Measurements from ENCODE around the gene TBC1D22A. TPM values are rescaled to one million over a fixed set of nuclear protein-coding genes. Genes with fewer than 3 reads are reported as not detected.

The TBC1D22A gene
- total RNA-seq, 1 donor from 2014 or later: 14.3 TPM

- TF ChIP-seq CTCF (conservative IDR thresholded peaks at IDR 0.05): no peak
- Mint-ChIP-seq H3K9me3 (no peaks in the 10 kb centered on the region), H3K36me3 (ENCODE audit: low read depth) (no peaks in the 10 kb centered on the region), H3K4me1 (peaks cover 15% of the 10 kb centered on the region), H3K27me3 (ENCODE audit: low read depth) (no peaks in the 10 kb centered on the region), H3K27ac (ENCODE audit: unreplicated experiment) (no peak overlapping the region), H3K4me3 (no peak overlapping the region)
- no peak for DNase-seq (ENCODE audit: low read depth, low spot score)
Observed at GRCh38 chr22:46913351-46913750, 150.9 kb downstream of the TBC1D22A start.

DNA sequence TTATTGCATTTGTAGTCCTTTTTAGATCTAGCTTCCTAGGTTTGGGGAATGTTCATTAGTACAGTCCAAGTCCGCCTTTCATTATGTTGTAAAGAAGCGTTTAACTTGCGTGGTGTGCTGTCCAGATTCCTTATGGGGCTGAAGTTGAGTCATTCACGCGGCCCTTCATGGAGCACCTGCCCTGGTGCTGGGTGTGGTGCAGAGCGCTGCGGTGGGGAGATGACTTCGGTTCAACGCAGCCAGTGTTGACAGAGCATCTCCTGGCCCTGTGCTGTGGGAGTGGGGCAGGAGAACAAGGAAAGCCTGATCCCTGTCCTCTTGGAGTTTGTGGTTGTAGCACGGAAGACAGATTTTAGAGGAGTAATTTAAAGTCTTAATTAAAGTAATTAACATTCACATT, 152.0 kb downstream of the TBC1D22A start:
- H3K9me3 Mint-ChIP-seq: no peaks in the 10 kb centered on the region
- no peak for TF ChIP-seq CTCF (conservative IDR thresholded peaks at IDR 0.05)
- H3K27ac Mint-ChIP-seq (ENCODE audit: unreplicated experiment): no peak overlapping the region
- H3K36me3 Mint-ChIP-seq (ENCODE audit: low read depth): peaks cover 4% of the 10 kb centered on the region
- DNase-seq (ENCODE audit: low read depth, low spot score): no peak
- H3K4me1 Mint-ChIP-seq: peaks cover 5% of the 10 kb centered on the region
- H3K4me3 Mint-ChIP-seq: no peak overlapping the region
- H3K27me3 Mint-ChIP-seq (ENCODE audit: low read depth): no peaks in the 10 kb centered on the region

DNA sequence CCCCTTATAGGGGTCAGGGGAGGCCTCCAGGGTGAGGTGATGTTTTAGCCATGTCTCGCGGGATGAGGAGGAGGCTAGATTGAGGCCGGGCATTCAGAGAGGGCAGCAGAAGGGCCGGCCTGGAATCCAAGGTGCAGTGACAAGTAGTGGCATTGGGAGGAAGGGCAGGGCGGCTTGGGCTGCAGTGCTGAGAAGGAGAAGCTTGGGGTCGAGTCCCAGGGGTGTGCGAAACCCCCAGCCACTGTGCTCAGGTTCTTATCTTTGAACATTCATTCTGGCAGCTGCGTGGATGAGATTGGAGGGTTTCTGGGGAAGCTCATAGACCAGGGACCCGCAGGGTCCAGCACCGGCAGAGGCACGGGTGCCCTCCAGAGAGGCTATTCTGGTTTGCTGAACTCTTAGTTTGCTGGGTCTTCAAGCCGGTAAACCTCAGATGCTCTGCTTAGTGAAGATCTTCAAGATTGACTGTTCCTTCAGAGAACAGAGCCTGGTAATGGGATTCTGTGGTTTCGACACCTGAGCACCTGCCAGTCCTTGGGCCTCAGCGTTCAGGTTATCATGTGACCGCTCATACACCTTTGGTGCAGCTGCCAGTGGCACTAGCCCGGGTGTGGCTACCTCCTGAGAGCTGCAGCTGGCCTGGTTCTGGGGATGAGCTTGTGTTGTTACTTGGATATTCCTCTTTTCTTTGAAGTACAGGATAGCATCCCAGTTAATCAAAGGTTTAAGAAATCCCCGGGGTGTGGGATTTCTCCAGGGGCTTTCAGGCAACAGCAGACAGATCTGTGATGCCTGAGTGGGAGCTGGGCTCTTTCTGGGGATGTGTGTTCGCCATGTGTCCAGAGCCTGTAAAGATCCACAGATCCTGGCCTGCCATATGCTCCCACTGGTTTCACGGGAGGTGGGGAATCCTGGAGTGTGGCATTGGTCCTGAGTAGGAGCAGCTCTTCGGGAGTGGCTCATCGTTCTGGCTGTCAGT, 152.8 kb downstream of the TBC1D22A start:
- Mint-ChIP-seq H3K4me1 (no peaks in the 10 kb centered on the region), H3K36me3 (ENCODE audit: low read depth) (peaks cover 4% of the 10 kb centered on the region), H3K9me3 (no peaks in the 10 kb centered on the region), H3K4me3 (no peak overlapping the region), H3K27ac (ENCODE audit: unreplicated experiment) (peak overlapping the region; percentile 45), H3K27me3 (ENCODE audit: low read depth) (no peaks in the 10 kb centered on the region)
- no peak for TF ChIP-seq CTCF (conservative IDR thresholded peaks at IDR 0.05)
- no peak for DNase-seq (ENCODE audit: low read depth, low spot score)

DNA sequence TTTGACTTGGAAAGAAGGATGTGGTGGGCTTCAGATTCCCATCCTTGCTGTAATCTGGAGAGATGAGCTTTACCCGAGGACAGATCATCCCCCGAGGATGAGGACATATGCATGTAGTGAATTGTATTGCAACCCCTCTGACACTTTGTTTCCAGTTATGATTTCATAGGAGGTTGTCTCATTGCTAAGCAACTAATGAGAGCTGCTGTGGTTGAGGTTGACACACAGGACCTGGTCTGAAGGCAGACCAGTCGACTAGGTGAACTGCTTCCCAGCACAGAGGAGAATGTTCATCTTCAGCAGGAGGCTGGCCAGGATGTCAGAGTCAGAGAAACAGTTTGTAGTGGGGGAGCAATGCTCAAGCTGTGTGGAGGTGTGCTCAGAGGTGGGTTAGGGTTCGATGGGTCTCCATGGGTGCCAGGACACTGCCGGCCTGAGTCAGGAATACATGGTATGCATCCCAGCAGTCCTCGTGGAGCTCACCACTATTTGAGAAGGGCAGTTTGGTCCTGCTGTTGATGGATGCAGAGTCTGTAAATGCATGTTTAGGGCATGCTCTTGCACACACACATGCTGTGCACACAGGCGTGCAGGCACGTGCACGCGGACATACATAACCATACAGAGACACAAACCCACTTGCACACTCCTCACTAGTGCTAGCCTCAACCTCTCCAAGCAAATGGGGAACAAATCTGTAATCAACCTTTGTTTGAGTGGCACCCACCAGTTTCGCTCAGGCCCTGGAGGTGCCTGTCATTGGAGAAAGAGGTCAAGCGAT, 153.7 kb downstream of the TBC1D22A start:
- Mint-ChIP-seq H3K36me3 (ENCODE audit: low read depth) (peaks cover 5% of the 10 kb centered on the region), H3K9me3 (peaks cover under 1% of the 10 kb centered on the region), H3K27ac (ENCODE audit: unreplicated experiment) (no peak overlapping the region), H3K27me3 (ENCODE audit: low read depth) (no peaks in the 10 kb centered on the region), H3K4me1 (no peaks in the 10 kb centered on the region), H3K4me3 (no peak overlapping the region)
- DNase-seq (ENCODE audit: low read depth, low spot score): no peak
- TF ChIP-seq CTCF (conservative IDR thresholded peaks at IDR 0.05): no peak

DNA sequence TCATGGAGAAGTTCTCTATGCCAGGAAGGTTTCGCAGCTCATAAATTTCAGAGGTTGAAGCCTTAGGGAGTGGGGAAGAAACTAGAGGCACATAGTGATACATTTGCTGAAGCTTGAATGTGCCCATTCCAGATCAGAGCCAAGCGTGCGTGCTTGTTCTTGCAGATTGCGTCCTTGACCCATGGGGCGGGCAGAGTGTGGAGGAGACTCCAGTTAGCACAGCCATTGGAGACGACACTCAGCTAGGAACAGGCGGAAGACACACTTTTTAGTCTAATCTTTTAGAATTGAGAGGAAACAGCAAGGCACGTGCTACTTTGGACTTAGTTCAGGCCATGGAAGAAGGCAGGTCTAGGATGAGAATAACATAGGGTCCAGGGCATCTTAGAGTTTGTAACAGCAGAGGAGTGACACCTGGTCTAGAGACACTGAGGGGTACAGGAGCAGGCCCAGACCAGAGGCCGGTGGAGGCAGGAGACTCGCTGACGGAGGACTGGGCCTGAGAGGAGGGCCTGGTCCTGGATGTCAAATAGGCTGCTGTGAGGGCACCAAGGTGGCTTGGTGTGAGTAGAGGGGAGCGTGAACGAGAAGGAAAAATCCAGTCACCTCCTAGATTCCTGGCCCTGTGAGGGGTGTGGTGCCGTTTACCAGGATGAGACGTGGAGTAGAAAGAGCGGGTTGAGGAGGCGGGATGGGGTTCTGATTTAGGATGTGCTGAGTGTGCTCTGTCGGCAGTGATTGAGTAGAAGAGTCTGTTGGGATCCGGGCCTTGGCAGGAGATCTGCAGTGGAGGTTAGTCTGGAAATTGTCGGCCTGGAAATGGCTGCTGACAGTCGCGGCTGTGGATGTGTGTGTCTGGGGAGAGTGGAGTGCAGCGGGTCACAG, 154.7 kb downstream of the TBC1D22A start:
- no peak for DNase-seq (ENCODE audit: low read depth, low spot score)

More for the DNA sequence above, 154.7 kb downstream of the TBC1D22A start:
- H3K4me1 Mint-ChIP-seq: no peaks in the 10 kb centered on the region
- H3K27ac Mint-ChIP-seq (ENCODE audit: unreplicated experiment): no peak overlapping the region
- no peaks in the 10 kb centered on the region for H3K27me3 Mint-ChIP-seq (ENCODE audit: low read depth)
- no peak for TF ChIP-seq CTCF (conservative IDR thresholded peaks at IDR 0.05)
- peaks cover 8% of the 10 kb centered on the region for H3K9me3 Mint-ChIP-seq
- H3K36me3 Mint-ChIP-seq (ENCODE audit: low read depth): peaks cover 12% of the 10 kb centered on the region
- no peak overlapping the region for H3K4me3 Mint-ChIP-seq

Measured in neural crest cell (in vitro differentiated cells).